ENCODE measurements around the gene SLC1A6.

DNA sequence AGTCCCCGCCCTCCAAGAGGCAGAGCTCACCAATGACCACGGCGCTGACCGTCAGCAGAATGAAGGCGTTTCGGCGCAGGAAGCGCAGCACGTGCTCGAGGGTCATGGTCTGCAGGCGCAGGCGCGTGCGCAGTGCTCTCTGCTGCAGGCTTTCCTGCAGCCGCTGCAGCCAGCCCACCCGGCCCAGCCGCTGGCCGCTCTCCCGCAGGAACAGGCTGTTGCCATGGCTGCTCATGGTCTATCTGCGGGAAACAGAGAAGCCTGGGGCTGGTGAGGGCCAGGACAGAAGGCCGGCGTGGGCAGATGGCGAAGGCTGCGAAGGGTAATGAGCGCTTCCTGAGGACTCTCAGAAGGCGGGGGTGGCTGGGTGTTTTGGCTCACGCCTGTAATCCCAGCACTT is 7.0 kb downstream of the SLC1A6 start:
- TF ChIP-seq, protein P1, sequence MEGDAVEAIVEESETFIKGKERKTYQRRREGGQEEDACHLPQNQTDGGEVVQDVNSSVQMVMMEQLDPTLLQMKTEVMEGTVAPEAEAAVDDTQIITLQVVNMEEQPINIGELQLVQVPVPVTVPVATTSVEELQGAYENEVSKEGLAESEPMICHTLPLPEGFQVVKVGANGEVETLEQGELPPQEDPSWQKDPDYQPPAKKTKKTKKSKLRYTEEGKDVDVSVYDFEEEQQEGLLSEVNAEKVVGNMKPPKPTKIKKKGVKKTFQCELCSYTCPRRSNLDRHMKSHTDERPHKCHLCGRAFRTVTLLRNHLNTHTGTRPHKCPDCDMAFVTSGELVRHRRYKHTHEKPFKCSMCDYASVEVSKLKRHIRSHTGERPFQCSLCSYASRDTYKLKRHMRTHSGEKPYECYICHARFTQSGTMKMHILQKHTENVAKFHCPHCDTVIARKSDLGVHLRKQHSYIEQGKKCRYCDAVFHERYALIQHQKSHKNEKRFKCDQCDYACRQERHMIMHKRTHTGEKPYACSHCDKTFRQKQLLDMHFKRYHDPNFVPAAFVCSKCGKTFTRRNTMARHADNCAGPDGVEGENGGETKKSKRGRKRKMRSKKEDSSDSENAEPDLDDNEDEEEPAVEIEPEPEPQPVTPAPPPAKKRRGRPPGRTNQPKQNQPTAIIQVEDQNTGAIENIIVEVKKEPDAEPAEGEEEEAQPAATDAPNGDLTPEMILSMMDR (conservative IDR thresholded peaks at IDR 0.05 in 1 of 2, IDR thresholded peaks at IDR 0.05 in 1 of 2; ENCODE audit: low read depth in 1 of 2, low read length in 2 of 2), result no peak
- TF ChIP-seq EZH2 (IDR thresholded peaks at IDR 0.05; ENCODE audit: low read length, missing control alignments), result no peak
